Measurements from ENCODE around the gene CLDN6. TPM values are rescaled to one million over a fixed set of nuclear protein-coding genes. Genes with fewer than 3 reads are reported as not detected.

The CLDN6 gene
- total RNA-seq, 1 donor from 2014 or later, result 0.47 TPM

GRCh38 chr16:3027489-3027795, 9.5 kb upstream of the CLDN6 start:
- H3K27me3 Mint-ChIP-seq (ENCODE audit: low read depth), result peaks cover 27% of the 10 kb centered on the region
- H3K4me3 Mint-ChIP-seq, result no peak overlapping the region
- H3K36me3 Mint-ChIP-seq (ENCODE audit: low read depth), result peaks cover 2% of the 10 kb centered on the region
- H3K4me1 Mint-ChIP-seq, result peaks cover 22% of the 10 kb centered on the region
- no peak overlapping the region for H3K27ac Mint-ChIP-seq (ENCODE audit: unreplicated experiment)
- no peak for TF ChIP-seq CTCF (conservative IDR thresholded peaks at IDR 0.05)
- H3K9me3 Mint-ChIP-seq, result no peaks in the 10 kb centered on the region
- no peak for DNase-seq (ENCODE audit: low read depth, low spot score)

GRCh38 chr16:3026609-3027488, 8.9 kb upstream of the CLDN6 start:
- Mint-ChIP-seq H3K4me3 (peak overlapping the region; percentile 71), H3K27me3 (ENCODE audit: low read depth) (peaks cover 21% of the 10 kb centered on the region), H3K9me3 (no peaks in the 10 kb centered on the region), H3K36me3 (ENCODE audit: low read depth) (peaks cover 2% of the 10 kb centered on the region), H3K27ac (ENCODE audit: unreplicated experiment) (no peak overlapping the region), H3K4me1 (peaks cover 25% of the 10 kb centered on the region)
- DNase-seq (ENCODE audit: low read depth, low spot score), result no peak
- no peak for TF ChIP-seq CTCF (conservative IDR thresholded peaks at IDR 0.05)

- peak overlapping the region; percentile 71 for H3K4me3 Mint-ChIP-seq
- no peaks in the 10 kb centered on the region for H3K9me3 Mint-ChIP-seq
- H3K27me3 Mint-ChIP-seq (ENCODE audit: low read depth), result peaks cover 21% of the 10 kb centered on the region
- H3K27ac Mint-ChIP-seq (ENCODE audit: unreplicated experiment), result no peak overlapping the region
- no peak for DNase-seq (ENCODE audit: low read depth, low spot score)
- H3K36me3 Mint-ChIP-seq (ENCODE audit: low read depth), result peaks cover 2% of the 10 kb centered on the region
- peaks cover 33% of the 10 kb centered on the region for H3K4me1 Mint-ChIP-seq
- no peak for TF ChIP-seq CTCF (conservative IDR thresholded peaks at IDR 0.05)
These were observed 8.0 kb upstream of the CLDN6 start for GRCh38 chr16:3026003-3026378.

GRCh38 chr16:3025032-3026002, 7.3 kb upstream of the CLDN6 start:
- TF ChIP-seq CTCF (conservative IDR thresholded peaks at IDR 0.05), result no peak
- Mint-ChIP-seq H3K27me3 (ENCODE audit: low read depth) (peaks cover 23% of the 10 kb centered on the region), H3K9me3 (no peaks in the 10 kb centered on the region), H3K27ac (ENCODE audit: unreplicated experiment) (no peak overlapping the region), H3K4me3 (peak overlapping the region; percentile 56), H3K4me1 (peaks cover 37% of the 10 kb centered on the region), H3K36me3 (ENCODE audit: low read depth) (peaks cover 2% of the 10 kb centered on the region)
- no peak for DNase-seq (ENCODE audit: low read depth, low spot score)

- H3K4me3 Mint-ChIP-seq, result peak within 1 kb of the TSS; percentile 96
- DNase-seq (ENCODE audit: low read depth, low spot score), result peak; percentile 88
- H3K9me3 Mint-ChIP-seq, result no peaks in the 10 kb centered on the region
- H3K4me1 Mint-ChIP-seq, result peaks cover 41% of the 10 kb centered on the region
- H3K36me3 Mint-ChIP-seq (ENCODE audit: low read depth), result peaks cover 2% of the 10 kb centered on the region
- peak within 1 kb of the TSS; percentile 99 for H3K27ac Mint-ChIP-seq (ENCODE audit: unreplicated experiment)
- H3K27me3 Mint-ChIP-seq (ENCODE audit: low read depth), result peaks cover 25% of the 10 kb centered on the region
- no peak for TF ChIP-seq CTCF (conservative IDR thresholded peaks at IDR 0.05)
These were observed 5.9 kb upstream of the CLDN6 start, which contains the start of the genes HCFC1R1 and THOC6 for GRCh38 chr16:3023669-3024478. Gene HCFC1R1, minus strand, starts transcription at chr16:3023942. Its CDS starts 1 bp downstream, at chr16:3023941. Gene THOC6, plus strand, starts transcription at chr16:3024035. Its CDS starts 292 bp downstream, at chr16:3024327.

Measured in neural crest cell (in vitro differentiated cells).